Heart left ventricle (tissue), 16 donors: Measurements from ENCODE around the gene PRDM15. TPM values are rescaled to one million over a fixed set of nuclear protein-coding genes. Genes with fewer than 3 reads are reported as not detected.

ENCODE experiments used
- ATAC-seq, 4 donors: fragments of 200-7000 bp; cut with Tn5 transposase; one replicate each; pipeline ENCODE4 v1.9.1; 2020 to 2022; ENCODE audit warnings: moderate library complexity in 4 of 4, mild to moderate bottlenecking in 3 of 4, moderate number of reproducible peaks in 1 of 4
- DNase-seq, 5 donors: peaks; one replicate each; pipeline ENCODE4 v3.0.0-alpha.2; 2020
- H3K27ac ChIP-seq, 12 donors: fragments of 200-600 bp; sonication (generic) in 4 of 12; one replicate each; pipeline versions ENCODE4 v1.5.0 to v1.8.0; 2016 to 2022; ENCODE audit warnings: mild to moderate bottlenecking in 2 of 12
- H3K27me3 ChIP-seq, 9 donors: fragments of 200-600 bp; sonication (generic) in 2 of 9; one replicate each; pipeline versions ENCODE4 v1.5.1 to v1.8.0; 2016 to 2022; ENCODE audit warnings: mild to moderate bottlenecking in 3 of 9
- H3K36me3 ChIP-seq, 9 donors: fragments of 200-600 bp; sonication (generic) in 2 of 9; one replicate each; pipeline versions ENCODE4 v1.5.0 to v1.8.0; 2018 to 2022; ENCODE audit warnings: mild to moderate bottlenecking in 2 of 9
- H3K4me1 ChIP-seq, 12 donors: fragments of 200-600 bp; sonication (generic) in 4 of 12; one replicate each; pipeline versions ENCODE4 v1.5.0 to v1.8.0; 2016 to 2022; ENCODE audit warnings: mild to moderate bottlenecking in 3 of 12
- H3K4me3 ChIP-seq, 12 donors: fragments of 200-600 bp; sonication (generic) in 4 of 12; one replicate each; pipeline versions ENCODE4 v1.5.0 to v1.8.0; 2017 to 2022; ENCODE audit warnings: mild to moderate bottlenecking in 9 of 12, moderate library complexity in 4 of 12
- H3K9me3 ChIP-seq, 12 donors: fragments of 200-600 bp; sonication (generic) in 4 of 12; one replicate each; pipeline versions ENCODE4 v1.5.0 to v1.8.0; 2016 to 2022; ENCODE audit warnings: mild to moderate bottlenecking in 1 of 12
- POLR2A ChIP-seq, 2 donors: fragments of 450-650 bp; IDR thresholded peaks; one replicate each; pipeline ENCODE4 v1.6.1; 2017; ENCODE audit warnings: antibody characterized with exemption in 2 of 2, mild to moderate bottlenecking in 2 of 2, moderate library complexity in 2 of 2
- WGBS, 4 donors: extraction: QIAGEN DNeasy Blood & Tissue Kit in 2 of 4; methylation state at CpG; one replicate each; pipeline versions ENCODE4 v1.1.5 to v1.1.7; 2013 to 2018; 5-methylcytosine and 5-hydroxymethylcytosine counted together
- intact Hi-C, 10 donors: fragments of 100-400 bp; cut with DNase I; formaldehyde crosslinking; loops; one replicate each; pipeline versions ENCODE4 v1.11.1 to v1.14.2; 2022
- polyA plus RNA-seq, 2 donors: library from polyadenylated mRNA; stranded (reverse); fragments of 200-250 nt; gene quantifications; one replicate each; pipeline ENCODE4 v1.2.3, GENCODE V29; 2013
- total RNA-seq, 9 donors: library from RNA; depleted of rRNA in 2 of 9; stranded (reverse); fragments of >200 nt in 2 of 9; fragmentation: NEBNext Ultra II Directional in 3 of 9; extraction: Animal tissue kit (Norgen Biotek cat#: 25700) in 3 of 9; gene quantifications; one replicate each; pipeline versions ENCODE4 v1.1.0 to v1.2.4, GENCODE V29; 2016 to 2023
- TF ChIP-seq, protein P1 (sequence below), 12 donors: fragments of 200-600 bp; sonication (generic) in 4 of 12; IDR thresholded peaks; one replicate each; pipeline versions ENCODE4 v1.5.0 to v1.8.0; 2018 to 2022; ENCODE audit warnings: antibody characterized with exemption in 12 of 12, mild to moderate bottlenecking in 5 of 12
- donor health status: ischemic (EF 13 %, LVEDD 7.1; RV severe dilation, severe dysfunction).
- donor health status: healthy with polysubstance abuse.
- donor health status: DM: no; HTN: yes; CAD: no.
- donor health status: DM: no; HTN: no; CAD: no.
- donor health status: ischemic (EF 25% LVEDD 6.9; RV normal size, moderate dysfunction).
- donor health status: ischemic (EF 25% LVEDD 5.7; RV mildly dilated, moderate dysfunction).
- donor health status: healthy.
- donor health status: DM: yes; HTN: yes; CAD: no.
- donor health status: ischemic (EF 35%, LVEDD 5.7; RV mildly dilated, moderate dysfunction).
- donor health status: nonischemic (EF 11% LVEDD 7.7; RV severe dilation, severe dysfunction).
- donor health status: DM: yes; HTN: yes; CAD: no.
- donor health status: PGD.
- donor health status: ischemic (EF 29% LVEDD 5.4; RV normal size, mild dysfunction).
- donor health status: nonischemic (EF 23%, LVEDD 6.1; RV moderate dilation, normal function).

Gene PRDM15
- total and polyA plus RNA-seq, 11 donors = 2.1 to 6.3 (median 2.7) TPM

DNA sequence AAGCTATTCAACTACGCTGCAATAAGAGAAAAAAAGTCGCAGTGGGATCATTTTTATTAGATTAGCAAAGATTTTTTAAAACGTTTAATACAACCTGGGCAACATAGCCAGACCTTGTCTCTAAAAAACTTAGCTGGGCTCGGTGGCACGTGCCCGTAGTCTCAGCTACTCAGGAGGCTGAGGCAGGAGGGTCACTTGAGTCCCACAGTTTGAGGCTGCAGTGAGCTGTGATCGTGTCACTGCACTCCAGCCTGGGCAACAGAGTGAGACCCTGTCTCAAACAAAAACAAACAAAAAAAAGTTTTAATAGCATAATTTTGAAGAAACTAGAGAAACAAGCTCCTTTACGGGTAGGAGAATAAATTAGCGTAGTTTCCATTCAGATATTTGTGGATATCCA lies 1.0 kb upstream of the PRDM15 start:
- peaks cover 0 to 20% (median 12%) of the 10 kb centered on the region in 12 donors for H3K4me1 ChIP-seq
- H3K27me3 ChIP-seq = no peaks in the 10 kb centered on the region
- H3K36me3 ChIP-seq = no peaks in the 10 kb centered on the region
- DNase-seq = no peak
- H3K9me3 ChIP-seq = no peaks in the 10 kb centered on the region
- intact Hi-C loops = loop anchor here in 1 of 10 donors (5.0 kb wide), 1 partner anchor 42 kb away; no protein-coding TSS in a partner anchor
- peak overlapping the region in 6 of 12 donors; percentile 62 to 99 (median 82) for H3K4me3 ChIP-seq
- WGBS, 4 donors = 87 to 93% (median 92%) methylated on average over 9 of the region's 9 CpGs
- ATAC-seq = no peak
- peak overlapping the region in 1 of 12 donors; percentile 86 for H3K27ac ChIP-seq
- TF ChIP-seq, protein P1, sequence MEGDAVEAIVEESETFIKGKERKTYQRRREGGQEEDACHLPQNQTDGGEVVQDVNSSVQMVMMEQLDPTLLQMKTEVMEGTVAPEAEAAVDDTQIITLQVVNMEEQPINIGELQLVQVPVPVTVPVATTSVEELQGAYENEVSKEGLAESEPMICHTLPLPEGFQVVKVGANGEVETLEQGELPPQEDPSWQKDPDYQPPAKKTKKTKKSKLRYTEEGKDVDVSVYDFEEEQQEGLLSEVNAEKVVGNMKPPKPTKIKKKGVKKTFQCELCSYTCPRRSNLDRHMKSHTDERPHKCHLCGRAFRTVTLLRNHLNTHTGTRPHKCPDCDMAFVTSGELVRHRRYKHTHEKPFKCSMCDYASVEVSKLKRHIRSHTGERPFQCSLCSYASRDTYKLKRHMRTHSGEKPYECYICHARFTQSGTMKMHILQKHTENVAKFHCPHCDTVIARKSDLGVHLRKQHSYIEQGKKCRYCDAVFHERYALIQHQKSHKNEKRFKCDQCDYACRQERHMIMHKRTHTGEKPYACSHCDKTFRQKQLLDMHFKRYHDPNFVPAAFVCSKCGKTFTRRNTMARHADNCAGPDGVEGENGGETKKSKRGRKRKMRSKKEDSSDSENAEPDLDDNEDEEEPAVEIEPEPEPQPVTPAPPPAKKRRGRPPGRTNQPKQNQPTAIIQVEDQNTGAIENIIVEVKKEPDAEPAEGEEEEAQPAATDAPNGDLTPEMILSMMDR (IDR thresholded peaks at IDR 0.05) = no peak
- no peak for TF ChIP-seq POLR2A (IDR thresholded peaks at IDR 0.05)

DNA sequence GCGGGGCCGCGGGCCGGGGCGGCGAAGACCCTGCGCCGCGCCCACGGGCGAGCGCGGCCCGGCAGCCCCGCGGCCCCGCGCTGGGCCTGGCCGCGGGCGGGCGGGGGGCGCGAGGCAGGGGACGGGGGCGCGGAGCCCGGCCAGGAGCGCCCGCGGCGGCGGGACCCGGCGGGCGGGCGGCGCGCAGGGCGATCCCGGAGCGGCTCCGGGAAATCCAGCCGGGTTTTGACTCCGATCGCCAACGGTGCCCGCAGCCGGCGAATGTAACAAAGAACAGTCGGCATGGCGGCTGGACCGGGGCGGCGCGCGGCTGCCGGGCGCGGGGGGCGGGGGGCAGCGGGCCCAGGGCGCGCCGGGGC lies 334 bp downstream of the PRDM15 start:
- 0 to 10% (median 1%) methylated on average over 2 to 65 of the region's 65 CpGs for WGBS, 4 donors
- peak in 3 of 4 donors; percentile 61 to 71 (median 62) for ATAC-seq
- Histone ChIP-seq H3K9me3 (no peaks in the 10 kb centered on the region), H3K4me3 (peak overlapping the region; percentile 74 to 99 (median 84)), H3K27ac (peak overlapping the region in 3 of 12 donors; percentile 50 to 84 (median 60)), H3K4me1 (peaks cover 0 to 20% (median 12%) of the 10 kb centered on the region in 12 donors), H3K36me3 (no peaks in the 10 kb centered on the region), H3K27me3 (no peaks in the 10 kb centered on the region)
- peak; percentile 85 to 90 (median 89) for DNase-seq
- intact Hi-C loops = loop anchor here in 4 of 10 donors (5.0 to 10.0 kb wide), 3 partner anchors 43 to 126 kb away; no protein-coding TSS in a partner anchor
- TF ChIP-seq POLR2A (IDR thresholded peaks at IDR 0.05) = no peak
- TF ChIP-seq, protein P1 (IDR thresholded peaks at IDR 0.05) = no peak

DNA sequence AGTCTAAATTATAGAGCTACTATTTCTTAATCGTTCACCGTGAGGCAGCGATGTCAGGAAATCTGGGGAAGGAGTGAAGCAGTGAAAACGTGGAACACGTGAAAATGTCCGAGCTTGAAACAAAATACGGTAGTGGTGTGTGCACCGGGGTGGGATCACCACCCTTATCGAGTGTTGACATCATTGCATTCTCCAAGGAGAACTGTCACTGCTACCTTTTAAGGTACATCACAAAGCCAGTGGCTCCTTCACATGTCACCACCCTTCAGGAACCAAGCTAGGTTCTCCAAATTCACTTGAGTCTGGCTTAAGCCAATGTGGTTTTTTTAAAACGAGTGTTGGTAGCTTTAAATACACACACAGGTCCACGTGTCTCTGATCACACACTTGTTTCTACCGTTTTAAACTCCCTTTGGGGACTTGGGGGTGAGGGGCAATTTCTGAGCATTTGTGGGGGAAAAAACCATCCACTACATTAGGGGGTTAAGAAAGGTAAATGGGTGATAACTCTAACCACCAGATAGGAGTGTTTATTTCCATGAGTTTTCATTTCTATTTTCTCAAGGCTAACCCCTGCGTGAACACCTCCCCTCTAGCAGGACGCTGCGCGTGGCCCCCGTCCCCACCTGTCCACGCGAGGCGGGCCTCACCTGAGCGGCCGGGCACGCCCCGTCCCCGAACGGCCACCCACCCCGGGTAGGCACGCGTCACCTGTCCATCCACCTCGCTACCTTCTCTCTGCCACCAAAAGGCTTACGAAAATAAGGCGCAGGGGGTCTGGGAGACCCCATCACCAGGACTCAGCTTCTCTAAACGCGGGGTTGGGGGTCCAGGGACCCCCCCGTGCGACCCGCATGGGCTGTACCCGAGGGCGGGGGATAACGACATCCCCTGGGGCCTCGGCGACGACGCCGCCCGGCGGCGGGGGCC lies 978 bp downstream of the PRDM15 start:
- H3K9me3 ChIP-seq = no peaks in the 10 kb centered on the region
- ATAC-seq (peak in 3 of 4 donors; percentile 7 to 25 (median 9)), DNase-seq (no peak)
- H3K4me3 ChIP-seq = peak overlapping the region; percentile 74 to 99 (median 84)
- no peaks in the 10 kb centered on the region for H3K27me3 ChIP-seq
- intact Hi-C loops = loop anchor here in 4 of 10 donors (5.0 to 10.0 kb wide), 3 partner anchors 44 to 127 kb away; no protein-coding TSS in a partner anchor
- H3K27ac ChIP-seq = peak overlapping the region in 7 of 12 donors; percentile 32 to 66 (median 57)
- H3K4me1 ChIP-seq = peaks cover 0 to 20% (median 12%) of the 10 kb centered on the region in 12 donors
- WGBS, 4 donors = 1% methylated on average over 32 to 48 of the region's 48 CpGs
- TF ChIP-seq POLR2A (IDR thresholded peaks at IDR 0.05) = no peak
- TF ChIP-seq, protein P1 (IDR thresholded peaks at IDR 0.05) = no peak
- H3K36me3 ChIP-seq = no peaks in the 10 kb centered on the region
